VCaP (cell line): ENCODE measurements around the gene TCP10L.

ENCODE experiments used
- H3K27ac ChIP-seq: fragments of 450-650 bp; 2 replicates; pipeline ENCODE4 v1.5.1; 2017
- CTCF ChIP-seq: fragments of 450-650 bp; conservative IDR thresholded peaks from 2 replicates; pipeline ENCODE4 v1.5.1; 2017; ENCODE audit warnings: mild to moderate bottlenecking, moderate library complexity

TCP10L gene

GRCh38 chr21:32560896-32561295 lies 24.4 kb downstream of the TCP10L start:
- no peak overlapping the region for H3K27ac ChIP-seq
- no peak for TF ChIP-seq CTCF

GRCh38 chr21:32559006-32559610 lies 26.2 kb downstream of the TCP10L start:
- no peak for TF ChIP-seq CTCF
- H3K27ac ChIP-seq: no peak overlapping the region

DNA sequence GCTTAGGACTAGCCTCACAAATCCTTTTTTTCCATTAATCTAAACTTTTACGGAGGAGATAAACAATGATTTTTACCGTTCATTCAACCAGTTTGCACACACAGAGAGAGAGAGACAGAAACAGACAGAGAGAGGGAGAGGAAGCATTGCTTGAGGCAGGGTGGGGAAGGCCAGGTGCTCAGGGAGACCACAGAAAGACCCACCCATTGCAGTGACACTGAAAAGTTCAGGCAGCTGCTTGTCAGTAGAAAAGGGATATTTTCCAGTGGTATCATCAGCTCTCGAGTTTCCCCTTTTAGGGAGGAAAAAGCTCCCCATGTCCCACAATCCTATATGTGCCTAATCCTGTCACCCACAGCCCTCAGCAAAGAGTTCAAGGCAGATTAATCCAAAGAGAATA lies 27.2 kb downstream of the TCP10L start:
- no peak for TF ChIP-seq CTCF
- H3K27ac ChIP-seq: no peak overlapping the region

DNA sequence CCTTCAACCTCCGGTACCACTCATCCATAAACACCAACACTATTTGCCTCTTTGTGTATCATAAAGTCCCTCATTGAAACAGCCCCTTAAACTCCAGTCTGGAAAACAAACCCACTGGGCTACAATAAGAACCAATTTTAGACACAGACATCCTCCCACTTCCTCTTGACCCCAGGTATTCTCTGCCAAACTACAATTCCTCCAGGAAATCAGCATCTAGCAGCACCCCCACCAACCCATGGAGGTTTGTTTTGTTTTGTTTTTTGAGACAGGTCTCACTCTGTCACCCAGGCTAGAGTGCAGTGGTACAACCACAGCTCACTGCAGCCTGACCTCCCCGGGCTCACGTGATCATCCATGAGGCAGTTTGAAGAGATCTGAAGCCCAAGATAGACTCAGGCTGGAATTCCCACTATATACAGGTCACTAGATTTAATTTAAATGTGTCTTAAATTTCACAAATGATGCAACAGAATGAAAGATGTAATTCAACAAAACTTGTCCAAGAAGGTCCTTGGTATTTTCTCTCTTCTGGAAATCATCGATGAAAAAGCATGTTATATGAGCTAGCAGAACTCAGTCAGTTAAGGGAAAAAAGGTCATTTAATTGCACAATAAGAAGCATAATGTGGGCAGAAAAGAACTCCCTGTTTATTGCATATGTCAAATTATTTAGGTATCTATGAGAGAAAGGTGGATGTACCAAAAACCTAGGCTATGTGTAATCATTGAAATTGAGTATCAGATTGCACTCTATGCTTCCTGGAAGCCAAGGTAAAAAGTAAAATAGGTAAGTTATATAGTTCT lies 30.3 kb downstream of the TCP10L start:
- no peak overlapping the region for H3K27ac ChIP-seq
- TF ChIP-seq CTCF: no peak

DNA sequence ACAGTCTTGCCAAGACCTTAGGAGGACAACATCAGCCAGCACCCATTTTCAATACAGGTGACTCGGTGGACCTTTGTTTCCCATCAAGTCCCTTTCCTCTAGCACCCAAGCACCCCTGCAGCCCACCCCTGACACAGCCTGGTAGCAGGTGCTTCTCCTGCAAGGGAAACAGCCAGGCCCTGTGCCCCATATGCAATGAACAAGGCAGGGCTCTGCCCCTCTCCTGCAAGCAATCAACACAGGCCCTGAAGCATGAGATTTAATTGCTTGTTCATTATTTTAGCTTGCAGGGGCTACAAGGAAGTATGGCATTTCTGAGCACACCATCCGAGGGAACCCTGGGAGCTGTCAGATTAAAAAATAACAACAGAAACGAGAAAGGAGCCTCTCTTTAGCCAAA lies 35.4 kb downstream of the TCP10L start:
- H3K27ac ChIP-seq: no peak overlapping the region
- no peak for TF ChIP-seq CTCF

DNA sequence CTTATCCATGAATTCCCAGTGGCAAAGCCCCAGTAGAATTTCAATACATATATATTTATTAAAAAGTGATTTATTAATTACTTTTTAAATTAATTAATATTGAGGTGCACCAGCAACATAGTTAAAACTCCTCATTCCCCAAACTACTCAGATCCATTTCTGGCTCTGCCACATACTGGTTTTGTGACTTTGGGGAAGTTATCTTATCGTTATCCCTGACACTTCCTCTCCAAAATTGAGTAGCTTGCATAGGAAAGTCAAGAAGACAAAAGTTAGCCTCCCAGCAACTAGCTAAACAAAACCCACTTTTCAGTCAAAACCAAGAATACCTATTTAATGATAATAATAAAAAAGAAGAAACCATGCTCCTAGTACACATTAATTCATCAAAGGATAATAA lies 35.9 kb downstream of the TCP10L start:
- no peak for TF ChIP-seq CTCF
- no peak overlapping the region for H3K27ac ChIP-seq

GRCh38 chr21:32548978-32549377 lies 36.3 kb downstream of the TCP10L start:
- H3K27ac ChIP-seq: no peak overlapping the region
- TF ChIP-seq CTCF: no peak
